ENCODE data around the gene LRRC25.
A peak's percentile ranks its signal among the peaks of the same experiment; 100 is the strongest.

LRRC25 gene

GRCh38 chr19:18389726-18390064 lies 7.7 kb downstream of the LRRC25 start:
- no peak for DNase-seq (ENCODE audit: low read depth in 2 of 2)
- H3K4me3 ChIP-seq (replicated peaks in 1 of 2; ENCODE audit: low read depth in 2 of 2, low read length in 2 of 2), result no peak overlapping the region
- TF ChIP-seq CTCF (IDR thresholded peaks at IDR 0.05; ENCODE audit: low read depth, low read length), result no peak

- H3K4me3 ChIP-seq (replicated peaks in 1 of 2; ENCODE audit: low read depth in 2 of 2, low read length in 2 of 2), result peak overlapping the region; percentile 36 to 73
- TF ChIP-seq CTCF (IDR thresholded peaks at IDR 0.05; ENCODE audit: low read depth, low read length), result no peak
- no peak for DNase-seq (ENCODE audit: low read depth in 2 of 2)
Observed at GRCh38 chr19:18388960-18389725, 8.3 kb downstream of the LRRC25 start.

GRCh38 chr19:18388100-18388959 lies 9.1 kb downstream of the LRRC25 start:
- TF ChIP-seq CTCF (IDR thresholded peaks at IDR 0.05; ENCODE audit: low read depth, low read length), result peak; percentile 65
- DNase-seq (ENCODE audit: low read depth in 2 of 2), result peak; percentile 59 to 61
- H3K4me3 ChIP-seq (replicated peaks in 1 of 2; ENCODE audit: low read depth in 2 of 2, low read length in 2 of 2), result peak overlapping the region; percentile 55 to 73

GRCh38 chr19:18386543-18387271 lies 10.7 kb downstream of the LRRC25 start:
- DNase-seq (ENCODE audit: low read depth in 2 of 2), result peak in 1 of 2 donors; percentile 53

GRCh38 chr19:18385675-18386542 lies 11.5 kb downstream of the LRRC25 start, which contains the start of gene GDF15:
Gene GDF15, plus strand, starts transcription at chr19:18386158. Its CDS starts 32 bp downstream, at chr19:18386190.
- TF ChIP-seq CTCF (IDR thresholded peaks at IDR 0.05; ENCODE audit: low read depth, low read length), result peak; percentile 76
- peak within 1 kb of the TSS; percentile 55 to 73 for H3K4me3 ChIP-seq (replicated peaks in 1 of 2; ENCODE audit: low read depth in 2 of 2, low read length in 2 of 2)
- DNase-seq (ENCODE audit: low read depth in 2 of 2), result peak; percentile 89 to 92

More at GRCh38 chr19:18386543-18387271, 10.7 kb downstream of the LRRC25 start:
- TF ChIP-seq CTCF (IDR thresholded peaks at IDR 0.05; ENCODE audit: low read depth, low read length), result no peak
- peak overlapping the region; percentile 55 to 73 for H3K4me3 ChIP-seq (replicated peaks in 1 of 2; ENCODE audit: low read depth in 2 of 2, low read length in 2 of 2)

GRCh38 chr19:18385359-18385674 lies 12.1 kb downstream of the LRRC25 start:
- no peak for DNase-seq (ENCODE audit: low read depth in 2 of 2)
- H3K4me3 ChIP-seq (replicated peaks in 1 of 2; ENCODE audit: low read depth in 2 of 2, low read length in 2 of 2), result no peak overlapping the region
- no peak for TF ChIP-seq CTCF (IDR thresholded peaks at IDR 0.05; ENCODE audit: low read depth, low read length)

Data from cardiac fibroblast (primary cell).